LoVo (cell line): ENCODE data around the gene IQSEC3.
A peak's percentile ranks its signal among the peaks of the same experiment; 100 is the strongest.

Source experiments
- DNase-seq: peaks from one replicate; pipeline ENCODE4 v3.0.0-alpha.2; 2016; ENCODE audit warnings: low spot score

IQSEC3 gene

DNA sequence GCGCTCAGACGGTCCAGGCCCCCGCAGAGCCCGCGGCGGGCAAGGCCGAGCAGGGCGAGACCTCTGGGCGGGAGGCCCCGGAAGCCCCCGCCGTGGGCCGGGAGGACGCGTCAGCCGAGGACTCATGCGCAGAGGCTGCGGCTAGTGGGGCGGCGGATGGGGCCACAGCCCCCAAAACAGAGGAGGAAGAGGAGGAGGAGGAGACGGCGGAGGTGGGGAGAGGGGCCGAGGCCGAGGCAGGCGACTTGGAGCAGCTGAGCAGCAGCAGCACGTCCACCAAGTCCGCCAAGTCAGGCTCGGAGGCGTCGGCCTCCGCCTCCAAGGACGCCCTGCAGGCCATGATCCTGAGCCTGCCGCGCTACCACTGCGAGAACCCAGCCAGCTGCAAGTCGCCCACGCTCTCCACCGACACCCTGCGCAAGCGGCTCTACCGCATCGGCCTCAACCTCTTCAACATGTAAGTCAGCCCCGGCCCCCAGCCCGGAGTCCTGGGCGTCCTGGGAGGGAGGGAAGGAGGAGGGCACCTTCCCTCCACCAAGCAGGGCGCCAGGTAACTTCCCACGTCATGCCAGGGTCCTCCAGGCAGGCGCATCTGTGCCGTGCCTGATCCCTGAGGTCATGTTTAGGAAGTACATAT is 72.4 kb downstream of the IQSEC3 start:
- DNase-seq, result no peak

DNA sequence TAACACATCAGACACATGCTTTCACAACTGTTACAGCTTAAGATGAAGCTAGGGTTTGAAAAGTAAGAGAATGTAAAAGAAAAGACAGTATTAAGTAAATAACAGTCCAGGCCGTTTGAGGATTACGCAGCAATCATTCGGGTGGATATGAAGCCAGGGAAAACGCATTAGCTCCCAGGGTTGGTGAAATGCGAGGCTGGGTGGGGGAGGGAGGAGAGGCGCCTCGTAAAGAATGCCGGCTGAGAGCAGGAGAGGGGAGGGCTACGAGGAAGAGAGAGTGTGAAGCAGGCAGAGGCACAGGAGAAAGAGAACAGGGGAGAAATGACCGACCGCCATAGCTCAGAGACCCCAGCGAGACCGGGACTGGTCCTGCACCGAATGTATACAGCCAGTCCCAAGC is 73.0 kb downstream of the IQSEC3 start:
- no peak for DNase-seq

DNA sequence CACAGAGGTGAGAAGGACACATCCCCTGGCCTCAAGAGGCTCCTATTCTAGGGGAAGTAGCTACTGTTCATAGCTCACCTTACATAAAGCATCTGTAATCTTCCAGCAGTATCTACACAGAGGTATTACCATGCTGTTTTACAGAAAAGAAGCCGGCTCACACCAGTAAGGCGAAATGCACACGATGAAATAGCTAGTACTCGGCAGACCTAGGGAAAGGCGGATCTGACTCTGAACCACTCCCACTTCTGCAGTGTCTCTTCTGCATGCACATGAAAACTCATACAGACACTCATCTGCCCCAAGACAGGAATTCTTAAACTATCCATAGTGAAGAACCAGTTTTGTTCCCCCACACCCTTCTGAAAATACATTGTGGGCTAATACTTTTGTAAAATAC is 73.6 kb downstream of the IQSEC3 start:
- DNase-seq, result no peak

DNA sequence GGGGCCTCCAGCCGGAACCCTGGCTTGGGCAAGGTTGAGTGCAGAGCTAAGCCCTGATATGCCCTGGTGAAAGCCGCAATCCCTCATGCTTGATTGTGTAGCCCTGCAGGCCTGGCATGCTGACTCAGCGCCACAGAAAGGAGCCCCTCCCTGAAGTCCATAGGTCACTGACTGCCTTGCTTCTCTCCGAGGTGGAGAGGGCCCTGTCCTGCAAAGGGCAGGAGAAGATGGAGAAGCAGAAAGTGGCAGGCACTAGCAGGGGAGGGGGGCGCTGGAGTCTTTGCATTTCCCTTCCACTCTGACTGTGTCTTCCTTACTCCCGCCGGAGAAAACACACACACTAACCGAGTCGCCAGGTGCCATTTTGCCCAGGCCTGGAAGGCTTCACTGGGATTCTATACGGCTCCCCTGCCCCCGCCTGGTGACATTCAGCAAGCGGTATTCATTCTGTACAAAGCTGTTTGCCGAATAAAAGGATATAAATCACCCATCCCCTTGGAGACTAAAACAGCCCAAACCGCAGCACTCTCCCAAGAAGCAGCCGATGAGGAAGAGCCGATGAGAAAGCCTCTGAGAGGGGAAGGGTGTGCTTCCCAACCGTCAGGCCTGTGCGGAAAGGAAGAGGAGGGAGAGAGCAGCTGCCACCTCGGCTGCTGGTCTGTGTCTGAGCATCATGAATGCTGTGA is 77.5 kb downstream of the IQSEC3 start:
- peak; percentile 59 for DNase-seq

DNA sequence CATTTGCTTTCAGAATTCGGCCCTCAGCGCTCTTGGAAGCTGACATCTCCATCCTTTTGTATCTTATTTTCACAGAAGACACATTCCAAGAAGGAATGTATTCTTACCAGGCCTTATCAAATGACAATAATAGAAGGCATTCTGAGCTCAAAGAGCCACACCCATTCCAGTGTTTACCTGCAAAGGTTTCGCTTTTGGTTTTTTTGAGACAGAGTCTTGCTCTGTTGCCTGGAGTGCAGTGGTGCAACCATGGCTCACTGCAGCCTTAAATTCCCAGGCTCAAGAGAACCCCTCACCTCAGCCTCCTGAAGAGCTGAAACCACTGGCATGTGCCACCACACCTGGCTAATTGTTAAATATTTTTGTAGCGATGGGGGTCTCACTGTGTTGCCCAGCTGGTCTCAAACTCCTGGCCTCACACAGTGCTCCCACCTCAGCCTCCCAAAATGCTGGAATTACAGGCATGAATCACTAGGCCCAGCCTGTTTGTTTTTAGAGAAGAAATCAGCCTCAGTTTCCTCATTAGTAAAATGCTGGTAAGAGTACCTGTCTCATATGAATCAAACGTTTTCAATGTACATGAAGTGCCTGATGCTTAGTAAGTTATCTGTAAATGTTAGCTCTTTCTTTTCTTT is 78.2 kb downstream of the IQSEC3 start:
- peak; percentile 9 for DNase-seq

DNA sequence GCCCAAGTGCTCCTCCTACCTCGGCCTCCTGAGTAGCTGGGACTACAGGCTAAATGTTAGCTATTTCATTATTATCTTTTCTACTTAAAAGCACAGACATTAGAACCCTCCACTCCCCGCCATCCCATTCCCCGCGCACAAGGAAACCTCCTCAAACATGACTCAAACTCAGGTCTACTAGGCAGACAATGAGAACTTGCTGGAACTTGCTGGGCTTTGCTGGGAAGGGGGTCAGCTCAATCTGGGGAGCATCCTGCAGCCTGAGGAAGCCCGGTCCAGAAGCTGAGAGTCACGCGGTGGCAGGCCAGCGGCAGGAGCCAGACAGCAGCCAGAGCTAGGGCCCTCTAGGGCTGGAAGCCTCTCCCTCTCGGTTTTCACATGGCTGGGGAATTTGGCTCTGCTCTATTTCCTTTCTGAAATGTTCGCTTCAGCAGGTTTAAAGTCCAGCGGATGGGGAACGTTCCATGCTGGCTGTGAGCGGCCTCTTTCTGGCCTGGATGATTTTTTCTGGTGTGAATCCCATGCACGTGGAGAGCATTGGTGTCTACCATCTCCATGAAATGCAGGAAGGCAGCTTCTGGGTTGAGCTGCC is 78.9 kb downstream of the IQSEC3 start:
- no peak for DNase-seq

DNA sequence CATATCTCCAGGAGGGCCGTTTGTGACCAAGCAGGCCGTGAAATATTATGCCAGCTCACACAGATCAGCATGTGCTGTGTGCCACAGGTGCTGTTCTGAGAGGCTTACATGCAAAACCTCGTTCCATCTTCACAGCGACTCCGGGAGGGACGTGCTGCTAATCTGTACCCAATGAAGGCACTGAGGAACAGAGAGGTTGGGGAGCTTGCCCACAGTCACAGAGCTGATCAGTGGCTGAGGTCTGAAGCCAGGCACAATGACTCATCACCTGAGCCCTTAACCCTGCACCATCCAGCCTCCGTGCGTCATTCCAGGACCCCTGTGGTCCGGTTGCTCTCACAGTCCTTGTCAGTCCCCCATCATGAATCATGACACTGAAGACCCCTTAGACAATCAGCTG is 80.7 kb downstream of the IQSEC3 start:
- DNase-seq, result no peak

DNA sequence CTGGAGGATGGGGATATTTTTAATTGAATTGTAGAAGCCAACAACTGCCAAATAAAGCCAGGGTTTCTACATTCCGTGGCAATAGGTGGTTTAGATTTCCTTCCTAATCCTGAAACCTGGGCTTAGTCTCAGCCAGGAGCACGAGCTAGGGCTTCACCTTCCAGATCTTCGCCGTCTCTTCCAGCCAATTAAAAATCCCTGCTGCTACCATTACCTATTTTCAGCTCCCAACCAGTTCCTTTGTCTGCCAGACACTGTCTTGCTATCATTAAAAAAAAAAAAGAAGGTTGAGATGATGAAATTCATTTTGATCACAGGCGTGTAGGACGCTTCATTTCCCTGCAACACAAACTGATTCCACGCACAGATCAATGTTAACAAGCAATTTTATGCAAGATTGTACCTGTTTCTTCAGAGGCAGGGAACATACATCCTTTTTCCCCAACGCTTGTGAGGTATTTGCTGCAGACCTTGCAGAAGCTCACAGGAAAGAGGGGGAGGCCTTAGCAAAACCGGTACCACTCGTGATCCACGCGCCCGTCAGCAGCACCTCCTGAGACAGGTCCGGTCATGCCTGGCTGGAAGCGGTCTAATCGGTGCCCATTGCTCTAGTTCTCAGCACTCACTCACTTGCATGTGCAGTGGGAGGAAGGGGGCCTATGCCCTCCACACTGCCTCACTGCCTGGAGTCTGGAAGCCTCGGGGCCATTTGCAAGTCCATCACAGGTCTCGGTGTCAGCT is 82.3 kb downstream of the IQSEC3 start:
- no peak for DNase-seq

DNA sequence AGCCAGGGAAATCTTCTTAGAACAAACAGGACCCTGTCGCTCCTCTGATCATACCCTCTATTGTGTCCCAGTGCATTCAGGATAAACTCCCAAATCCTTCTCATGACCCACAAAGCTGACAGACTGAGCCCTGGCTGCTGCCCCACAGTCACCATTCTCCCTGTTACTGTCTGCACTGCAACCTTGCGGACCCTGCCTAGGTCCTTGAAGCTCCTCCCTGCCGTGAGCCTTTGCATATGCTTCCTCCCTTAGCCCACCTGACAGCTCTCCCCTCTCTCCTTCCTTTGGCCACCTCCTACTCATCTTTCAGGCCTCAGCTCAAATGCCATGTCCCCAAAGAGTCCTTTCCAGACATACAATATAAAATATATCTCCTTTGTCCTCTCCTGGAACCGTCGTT is 85.0 kb downstream of the IQSEC3 start:
- DNase-seq, result no peak

DNA sequence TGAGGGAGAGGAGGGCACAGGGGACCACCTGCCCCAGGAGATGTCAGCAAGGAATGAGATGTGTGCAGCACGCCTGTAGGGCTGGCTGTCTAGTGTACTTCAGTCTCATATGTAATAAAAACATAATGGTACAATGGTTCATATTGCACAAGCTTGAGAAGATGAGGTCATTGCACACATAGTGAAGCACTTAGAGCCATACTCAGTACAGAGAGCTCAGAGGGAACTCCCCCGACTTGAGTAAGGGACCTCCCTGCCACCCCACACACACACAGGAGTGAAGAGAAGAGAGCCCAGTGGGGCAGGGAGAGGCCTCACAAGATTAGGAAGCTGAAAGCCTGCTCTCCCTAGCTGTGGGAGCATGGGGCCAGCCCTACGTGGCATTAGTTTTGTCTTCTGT is 85.9 kb downstream of the IQSEC3 start:
- no peak for DNase-seq

DNA sequence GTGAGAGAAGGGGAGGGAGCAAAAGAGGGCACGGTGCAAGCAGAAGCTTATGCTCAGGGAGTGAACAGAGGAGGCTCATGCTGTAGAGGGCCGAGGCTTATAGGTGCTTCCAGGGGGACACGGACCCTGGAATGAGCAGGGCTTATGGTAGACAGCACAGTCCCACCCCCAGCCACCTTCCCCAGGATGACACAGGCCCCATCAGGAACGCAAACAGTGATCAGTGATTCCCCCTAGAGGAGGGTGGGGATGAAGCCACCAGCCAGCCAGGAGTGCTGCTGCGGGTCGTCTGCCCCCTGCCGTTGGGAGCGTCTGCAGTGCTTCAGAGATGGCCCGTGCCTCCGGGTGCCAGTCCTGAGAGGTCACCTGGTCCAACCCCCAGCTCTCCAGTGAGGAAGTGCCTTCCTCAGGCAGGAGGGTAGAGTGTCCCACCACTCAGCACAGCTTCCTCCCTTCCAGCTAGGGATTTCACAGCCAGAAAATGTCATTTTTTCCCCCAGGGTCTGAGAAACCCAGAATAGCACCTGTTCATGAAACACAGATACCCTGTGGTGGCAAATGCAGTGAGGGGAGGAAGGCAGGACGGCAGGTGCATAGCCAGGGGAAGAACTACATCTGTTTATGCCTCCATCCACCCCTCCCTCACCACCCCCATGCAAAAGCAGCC is 86.6 kb downstream of the IQSEC3 start:
- peak; percentile 48 for DNase-seq

DNA sequence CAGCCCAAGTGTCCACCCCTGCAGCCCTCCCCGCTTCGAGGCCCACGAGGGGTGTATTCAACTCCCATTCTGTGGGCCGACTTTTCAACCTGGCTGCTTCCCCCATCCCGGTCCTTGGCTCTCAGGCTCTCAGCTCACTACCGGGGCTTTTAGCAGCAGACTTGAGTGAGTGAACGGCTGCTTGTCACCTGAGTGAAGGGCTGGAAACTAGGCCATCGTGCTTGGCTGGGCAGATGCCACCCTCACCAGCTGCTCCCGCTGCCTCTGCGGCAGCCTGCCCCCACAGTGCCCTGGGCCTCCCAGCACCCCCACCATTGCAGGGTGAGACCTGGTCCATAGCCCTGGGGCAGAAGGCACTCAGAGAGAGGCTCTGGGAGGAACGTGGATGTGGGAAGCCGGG is 87.5 kb downstream of the IQSEC3 start:
- DNase-seq, result no peak

DNA sequence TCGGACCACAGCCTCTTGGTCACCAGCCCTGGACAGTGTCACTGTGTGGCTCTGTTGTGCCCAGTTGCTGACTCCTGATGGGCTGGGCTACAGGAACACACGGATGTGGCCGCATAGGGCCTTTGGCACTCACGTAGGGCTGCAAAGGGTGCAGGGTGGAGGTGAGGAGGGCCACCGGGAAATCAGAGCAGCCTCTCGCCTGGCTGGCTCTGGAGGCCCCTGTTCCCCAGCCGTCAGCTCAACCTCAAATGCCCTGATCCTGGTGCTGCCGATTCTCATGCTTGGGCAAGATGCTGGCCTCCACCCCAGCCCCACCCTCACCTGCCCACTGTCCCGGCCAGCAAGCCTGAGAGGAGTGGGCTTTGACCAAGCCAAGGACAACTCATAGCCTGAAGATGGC is 88.4 kb downstream of the IQSEC3 start:
- no peak for DNase-seq

DNA sequence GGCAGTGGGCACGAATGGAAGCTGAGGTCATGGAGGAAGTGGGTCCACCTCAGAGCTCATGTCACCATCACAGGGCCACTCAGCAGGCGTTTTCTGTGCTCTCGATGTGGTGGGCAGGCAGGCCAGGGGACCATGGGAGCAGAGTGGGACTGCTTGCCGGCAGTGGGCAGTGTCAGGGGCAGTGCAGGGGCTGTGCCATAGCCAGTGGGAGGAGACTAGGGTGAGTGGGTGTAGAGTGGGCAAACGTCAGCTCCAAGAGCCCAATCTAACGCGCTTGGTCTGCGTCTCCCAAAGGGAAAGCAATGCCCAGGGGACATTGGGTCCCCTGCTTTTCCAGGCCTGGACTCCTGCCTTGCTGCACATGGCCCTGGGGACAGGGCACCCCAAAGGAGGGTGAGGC is 89.1 kb downstream of the IQSEC3 start:
- no peak for DNase-seq

DNA sequence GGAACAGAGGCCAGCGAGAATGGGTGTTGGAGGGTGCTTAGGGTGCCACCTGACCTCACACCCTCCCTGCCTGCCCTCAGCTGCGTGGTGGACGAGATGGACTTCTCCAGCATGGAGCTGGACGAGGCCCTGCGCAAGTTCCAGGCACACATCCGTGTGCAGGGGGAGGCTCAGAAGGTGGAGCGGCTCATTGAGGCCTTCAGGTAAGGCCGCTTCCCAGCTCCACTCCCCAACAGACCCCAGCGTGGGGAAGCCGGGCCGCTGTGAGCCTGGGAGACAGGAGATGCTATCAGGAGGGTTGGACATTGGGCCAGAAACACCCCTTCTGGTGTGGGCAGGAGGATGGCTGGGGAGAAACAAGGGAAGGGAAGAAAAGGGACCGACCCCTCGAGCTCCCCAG is 90.4 kb downstream of the IQSEC3 start:
- no peak for DNase-seq

DNA sequence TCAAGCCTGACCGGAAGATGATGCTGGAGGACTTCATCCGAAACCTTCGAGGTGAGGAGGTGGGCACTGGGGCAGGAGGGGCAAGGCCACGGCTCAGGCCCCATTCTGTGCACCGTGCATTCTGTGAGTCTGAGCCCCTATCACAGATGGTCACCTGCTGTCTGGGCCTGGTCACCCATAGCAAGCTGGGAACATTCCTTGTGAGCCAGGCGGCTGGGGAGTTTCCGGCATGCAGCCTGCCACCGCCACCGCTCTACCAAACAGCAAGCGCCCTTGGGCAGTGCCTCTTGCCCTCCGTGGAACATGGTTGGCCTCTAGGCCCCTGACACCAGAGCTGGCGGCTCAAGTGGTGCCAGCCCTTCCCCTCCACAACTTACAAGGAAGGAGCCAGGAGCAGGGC is 91.1 kb downstream of the IQSEC3 start:
- DNase-seq, result no peak

DNA sequence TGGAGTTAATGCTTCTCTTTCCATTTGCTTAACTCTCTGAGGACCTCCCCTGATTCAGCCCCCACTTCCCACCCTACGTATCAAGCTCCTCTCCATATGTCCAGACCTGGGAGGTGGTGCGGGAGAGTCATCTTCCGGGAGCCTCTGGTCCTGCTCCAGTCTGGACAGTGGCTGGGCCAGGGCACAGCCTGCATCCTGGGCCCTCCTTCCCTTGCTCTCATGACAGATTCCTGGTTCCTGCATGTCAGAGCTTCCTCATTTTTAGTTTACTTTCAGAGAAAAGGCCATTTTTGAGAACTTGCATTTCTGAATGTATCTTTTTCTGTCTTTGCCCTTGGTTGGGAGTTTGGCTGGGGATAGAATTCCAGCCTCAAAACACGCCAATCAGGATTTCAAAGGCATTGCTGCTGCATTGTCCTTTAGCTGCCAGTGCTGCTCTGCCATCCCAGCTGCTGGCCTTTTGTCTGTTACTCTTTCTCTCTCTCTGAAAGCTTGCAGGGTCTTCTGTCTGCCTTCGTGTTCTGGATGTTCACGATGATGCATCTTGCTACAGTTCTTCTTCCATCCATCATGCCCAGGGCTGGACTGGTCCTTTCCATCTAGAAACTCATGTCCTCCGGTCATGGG is 92.7 kb downstream of the IQSEC3 start:
- no peak for DNase-seq

DNA sequence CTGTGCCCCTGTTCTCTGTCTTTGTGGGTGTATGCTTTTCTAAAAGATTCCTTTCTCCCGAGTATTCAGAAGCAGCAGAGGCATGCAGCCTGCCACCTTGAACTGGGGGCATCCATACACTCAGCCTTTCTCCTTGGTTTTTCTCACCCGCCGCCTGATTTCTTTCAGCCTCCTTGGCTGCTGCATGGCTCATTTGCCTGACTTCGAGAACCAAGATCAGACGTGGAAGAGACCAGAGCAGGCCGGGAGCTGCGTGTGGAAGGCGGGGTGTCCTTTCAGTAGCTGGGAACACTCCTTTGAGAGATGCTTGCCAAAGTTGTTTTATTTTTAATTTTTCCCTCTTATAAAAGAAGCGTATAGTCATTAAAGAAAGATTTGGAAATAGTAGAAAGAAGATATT is 94.3 kb downstream of the IQSEC3 start:
- DNase-seq, result no peak

DNA sequence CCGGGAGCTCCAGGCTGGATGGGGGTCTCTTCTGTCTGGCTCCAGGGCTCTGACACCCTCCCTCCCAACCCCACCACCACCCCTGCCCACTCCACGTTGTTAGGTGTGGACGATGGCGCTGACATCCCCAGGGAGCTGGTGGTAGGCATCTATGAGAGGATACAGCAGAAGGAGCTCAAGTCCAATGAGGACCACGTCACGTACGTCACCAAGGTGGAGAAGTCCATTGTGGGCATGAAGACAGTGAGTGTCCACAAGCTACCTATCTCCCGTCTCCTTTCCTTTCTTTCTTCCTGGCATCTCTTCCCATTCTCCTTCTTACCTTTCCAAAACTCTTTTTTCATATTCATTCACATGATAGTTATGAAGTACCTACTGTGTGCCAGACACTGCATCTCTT is 95.3 kb downstream of the IQSEC3 start:
- DNase-seq, result no peak

DNA sequence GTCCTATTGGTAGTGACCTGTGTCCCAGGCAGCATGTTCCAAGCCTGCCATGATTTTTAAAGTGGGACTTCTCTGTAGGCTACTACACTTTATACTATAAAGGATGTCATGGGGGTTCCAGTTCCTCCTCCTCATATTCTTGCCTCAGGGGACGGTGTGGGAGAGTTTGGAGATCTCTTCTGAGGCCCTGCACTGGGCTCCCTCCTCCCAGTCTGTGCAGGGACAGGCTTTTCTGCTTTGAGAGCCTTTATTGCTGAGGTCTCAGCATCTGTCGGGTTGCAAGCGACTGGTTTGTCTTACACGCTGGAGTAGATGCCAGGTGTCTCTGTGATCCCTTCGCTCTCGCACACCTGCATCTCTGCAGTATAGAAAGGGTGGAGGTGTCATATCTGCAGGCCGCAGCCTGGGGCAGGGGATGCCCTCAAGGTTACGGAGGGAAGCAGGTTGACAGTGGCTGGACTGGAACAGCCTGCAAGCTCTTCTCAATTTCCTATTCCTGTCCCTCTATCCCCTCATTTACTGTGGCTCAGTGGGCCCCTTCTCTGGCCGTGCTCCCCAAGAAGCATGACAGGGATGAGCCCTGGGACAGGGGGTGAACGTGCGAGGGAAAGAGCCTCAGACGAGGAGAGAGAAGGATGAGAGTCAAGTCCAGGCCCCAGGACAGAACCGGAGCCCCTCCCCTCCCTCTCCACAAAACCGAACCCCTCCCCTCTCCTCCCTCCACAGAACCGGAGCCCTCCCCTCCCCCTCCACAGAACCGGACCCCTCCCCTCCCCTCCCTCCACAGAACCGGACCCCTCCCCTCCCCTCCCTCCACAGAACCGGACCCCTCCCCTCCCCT is 96.1 kb downstream of the IQSEC3 start:
- DNase-seq, result no peak
